ENCODE measurements around the gene SLC2A4RG.

The SLC2A4RG gene

DNA sequence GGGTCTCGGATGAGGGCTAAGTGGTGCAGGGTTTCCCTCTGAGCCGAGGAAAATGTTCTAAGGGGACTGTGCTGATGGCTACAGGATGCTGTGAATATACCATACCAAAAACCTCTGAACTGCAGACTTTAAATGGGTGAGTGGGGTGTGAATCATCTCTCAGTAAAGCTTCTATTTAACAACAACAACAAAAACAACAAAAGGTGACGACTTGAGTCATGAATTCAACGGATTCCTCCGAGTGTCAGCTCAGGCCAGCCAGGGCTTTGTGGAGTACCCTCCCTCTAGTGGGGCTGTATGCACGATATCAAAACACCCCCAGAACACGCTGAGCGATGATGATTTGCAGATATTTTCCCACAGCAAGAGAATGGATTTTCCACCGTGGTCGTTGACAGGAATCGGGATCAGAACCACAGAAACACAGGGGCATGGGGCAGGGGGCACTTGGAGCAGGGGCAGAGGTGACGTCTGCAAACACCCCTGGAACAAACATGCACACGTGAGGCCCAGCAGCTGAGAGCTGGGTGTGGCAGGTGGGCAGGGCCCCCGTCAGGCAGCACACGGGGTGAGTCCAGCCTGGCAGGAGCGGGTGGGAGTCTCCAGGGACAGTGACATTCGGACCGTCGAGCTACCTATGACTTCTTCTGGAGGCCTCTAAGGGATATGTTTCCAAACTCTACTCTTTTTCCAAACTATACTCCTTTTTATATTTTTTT is 38.6 kb downstream of the SLC2A4RG start:
- DNase-seq (ENCODE audit: low spot score), result peak; percentile 51

DNA sequence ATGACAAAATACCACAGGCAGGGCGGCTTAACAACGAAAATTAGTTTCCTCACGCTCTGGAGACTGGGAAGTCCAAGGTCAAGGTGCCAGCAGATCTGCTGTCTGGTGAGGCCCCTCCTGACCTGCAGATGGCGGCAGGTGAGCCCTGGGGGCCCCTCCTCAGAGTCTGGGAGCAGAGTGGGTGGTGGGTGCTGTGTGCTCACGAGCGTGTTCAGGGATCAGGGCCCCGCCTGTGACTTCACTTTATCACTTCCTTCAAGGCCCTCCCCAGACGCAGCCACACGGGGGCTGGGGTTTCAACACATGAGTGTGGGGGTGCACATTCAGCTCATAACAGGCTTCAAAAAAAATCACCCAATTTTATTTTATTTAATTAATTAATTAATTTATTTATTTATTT is 39.3 kb downstream of the SLC2A4RG start:
- no peak for DNase-seq (ENCODE audit: low spot score)

DNA sequence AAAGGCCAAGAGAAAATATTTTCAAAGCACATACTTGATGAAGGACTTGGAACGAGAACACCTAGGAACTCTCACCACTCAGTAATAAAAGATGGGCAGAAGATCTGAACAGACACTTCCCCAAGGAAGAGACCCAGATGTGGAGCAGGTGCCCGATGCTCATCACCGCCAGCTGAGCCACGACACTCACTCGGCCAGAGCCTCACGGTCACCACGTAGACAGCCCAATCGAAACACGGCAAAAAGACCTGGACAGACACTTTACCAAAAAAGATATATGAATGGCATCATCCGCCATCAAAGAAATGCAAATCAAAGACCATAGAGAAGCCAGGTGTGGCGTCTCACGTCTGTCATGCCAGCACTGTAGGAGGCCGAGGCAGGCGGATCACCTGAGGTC is 41.6 kb downstream of the SLC2A4RG start:
- no peak for DNase-seq (ENCODE audit: low spot score)

DNA sequence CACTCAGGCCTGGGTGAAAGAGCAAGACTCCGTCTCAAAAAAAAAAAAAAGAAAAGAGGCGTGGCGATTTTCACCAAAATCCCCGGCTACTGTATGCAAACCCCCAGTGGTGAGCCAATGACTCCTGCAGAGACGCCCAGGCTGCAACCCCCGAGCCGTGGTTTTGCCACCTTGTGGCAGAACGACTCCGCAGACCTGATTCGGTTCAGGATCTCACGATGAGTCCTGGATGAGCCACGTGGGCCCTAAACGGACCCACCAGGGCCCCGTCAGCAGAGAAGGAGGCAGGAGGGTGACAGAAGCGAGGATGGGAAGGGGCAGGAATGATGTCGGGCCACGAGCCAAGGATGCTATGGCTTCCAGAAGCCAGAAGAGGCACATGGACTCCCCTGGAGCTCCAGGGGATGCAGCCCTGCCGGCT is 42.5 kb downstream of the SLC2A4RG start:
- no peak for DNase-seq (ENCODE audit: low spot score)

GRCh38 chr20:63782521-63782971 is 43.0 kb downstream of the SLC2A4RG start:
- DNase-seq (ENCODE audit: low spot score), result no peak

DNA sequence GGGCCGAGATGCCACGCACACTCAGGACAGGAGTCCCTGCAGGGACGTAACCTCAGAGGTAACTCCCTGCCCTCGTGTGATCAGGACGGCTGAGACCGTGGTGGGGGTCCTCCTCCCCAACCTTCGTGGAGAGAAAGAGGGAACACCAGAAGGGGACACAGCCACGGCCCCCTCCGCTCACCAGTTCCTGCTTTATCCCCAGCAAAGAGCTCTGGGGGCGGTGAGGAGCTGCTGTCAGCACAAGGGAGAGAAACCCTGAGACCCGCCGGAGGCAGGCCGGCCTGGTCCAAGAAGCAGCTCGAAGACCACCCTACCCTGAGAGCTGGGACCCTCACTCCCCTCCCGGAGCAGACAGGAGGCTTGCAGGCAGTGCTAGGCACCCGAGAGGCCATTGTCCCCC is 44.4 kb downstream of the SLC2A4RG start:
- DNase-seq (ENCODE audit: low spot score), result no peak

- DNase-seq (ENCODE audit: low spot score), result no peak
Observed at GRCh38 chr20:63785691-63786131, 46.1 kb downstream of the SLC2A4RG start.

DNA sequence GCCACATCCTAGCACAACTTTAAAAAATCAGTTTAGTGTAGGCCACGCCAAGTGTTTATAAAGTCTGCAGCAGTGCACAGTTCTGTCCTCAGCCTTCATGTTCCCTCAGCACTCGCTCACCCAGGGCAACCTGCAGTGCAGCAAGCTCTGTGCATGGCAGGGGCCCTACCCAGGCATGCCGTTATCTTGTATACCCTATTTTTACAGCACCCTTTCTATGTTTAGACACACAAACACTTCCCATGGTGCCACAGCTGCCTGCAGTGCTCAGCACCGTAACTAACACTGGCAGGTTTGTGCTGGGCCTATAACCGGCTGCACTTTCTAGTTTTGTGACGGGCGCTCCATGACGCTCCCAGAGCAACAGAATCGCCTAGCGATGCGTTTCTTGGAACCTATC is 47.7 kb downstream of the SLC2A4RG start:
- no peak for DNase-seq (ENCODE audit: low spot score)

DNA sequence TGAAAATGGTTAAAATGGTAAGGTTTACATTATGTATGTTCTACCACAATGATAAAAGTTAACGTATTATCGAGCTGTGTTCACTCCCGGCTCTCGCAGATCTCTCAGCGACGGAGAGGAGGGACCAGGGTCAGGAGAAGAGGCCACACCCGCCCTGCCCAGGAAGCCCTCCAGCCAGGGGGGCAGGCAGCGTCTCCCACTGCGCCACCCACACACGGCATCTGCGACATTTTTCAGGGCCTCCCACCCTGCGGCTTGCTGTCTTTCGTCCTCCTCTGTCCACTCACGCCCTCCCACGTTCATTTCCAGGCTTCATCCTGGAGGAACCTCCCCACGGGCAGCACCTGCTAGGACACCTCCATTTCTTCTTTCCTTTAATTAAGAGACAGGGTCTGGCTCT is 48.2 kb downstream of the SLC2A4RG start:
- no peak for DNase-seq (ENCODE audit: low spot score)

GRCh38 chr20:63789836-63790571 is 50.4 kb downstream of the SLC2A4RG start:
- no peak for DNase-seq (ENCODE audit: low spot score)

DNA sequence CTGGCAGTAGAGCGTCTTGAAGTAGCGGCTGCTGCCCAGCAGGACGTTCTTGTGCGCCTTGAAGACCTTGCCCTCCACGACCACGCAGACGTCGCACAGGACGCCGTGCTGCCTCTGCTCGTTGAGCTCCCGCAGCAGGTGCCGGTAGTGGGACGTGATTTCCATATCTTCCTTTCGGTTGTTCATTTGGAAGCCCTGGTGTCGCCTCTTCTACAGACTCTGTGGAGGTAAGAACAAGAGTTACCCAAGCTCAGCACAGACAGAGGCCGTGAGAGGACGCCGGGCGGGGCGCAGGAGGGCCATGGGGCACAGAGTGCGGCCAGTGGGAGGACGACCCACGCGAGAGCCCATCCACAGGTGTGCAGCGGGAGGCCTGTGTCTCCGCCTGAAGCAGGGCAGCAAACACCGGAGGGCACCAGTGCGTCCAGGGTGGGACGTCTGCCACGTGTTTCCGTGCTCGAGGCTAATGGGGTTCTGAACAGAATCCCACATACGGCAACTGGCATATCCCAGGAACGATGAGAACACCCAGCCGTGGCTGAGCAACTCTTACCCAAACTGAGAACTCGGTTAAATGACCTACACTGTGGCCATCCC is 51.1 kb downstream of the SLC2A4RG start:
- no peak for DNase-seq (ENCODE audit: low spot score)

DNA sequence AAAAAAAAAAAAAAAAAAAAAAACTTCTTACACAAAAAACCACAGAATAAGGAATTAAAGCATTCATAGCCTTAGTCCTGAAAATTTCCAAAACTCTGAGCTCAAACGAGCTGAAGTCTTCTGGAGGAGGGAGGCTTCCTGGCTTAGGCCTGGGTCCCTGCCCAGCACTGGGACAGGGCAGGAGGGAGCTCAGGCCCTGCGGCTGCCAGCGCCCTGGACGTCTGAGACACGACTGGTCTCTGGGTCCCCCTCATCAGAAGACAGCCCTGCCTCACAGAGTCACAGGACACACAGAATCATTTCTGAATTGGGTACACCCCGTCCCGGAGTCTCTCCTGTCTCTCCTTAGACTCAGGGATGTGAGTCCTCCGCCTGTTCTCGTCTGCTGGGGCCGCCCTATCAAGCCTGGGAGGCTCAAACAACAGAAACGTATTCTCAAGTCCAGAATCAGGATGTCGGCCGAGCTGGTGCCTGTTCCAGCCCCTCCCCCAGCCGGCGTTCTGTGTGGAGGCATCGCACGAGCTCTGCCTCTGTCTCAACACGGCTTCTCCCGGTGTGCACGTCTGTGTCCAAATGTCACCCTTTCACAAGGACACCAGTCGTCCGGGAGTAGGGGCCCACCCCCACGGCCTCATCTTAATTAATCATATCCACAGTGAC is 52.1 kb downstream of the SLC2A4RG start:
- no peak for DNase-seq (ENCODE audit: low spot score)

DNA sequence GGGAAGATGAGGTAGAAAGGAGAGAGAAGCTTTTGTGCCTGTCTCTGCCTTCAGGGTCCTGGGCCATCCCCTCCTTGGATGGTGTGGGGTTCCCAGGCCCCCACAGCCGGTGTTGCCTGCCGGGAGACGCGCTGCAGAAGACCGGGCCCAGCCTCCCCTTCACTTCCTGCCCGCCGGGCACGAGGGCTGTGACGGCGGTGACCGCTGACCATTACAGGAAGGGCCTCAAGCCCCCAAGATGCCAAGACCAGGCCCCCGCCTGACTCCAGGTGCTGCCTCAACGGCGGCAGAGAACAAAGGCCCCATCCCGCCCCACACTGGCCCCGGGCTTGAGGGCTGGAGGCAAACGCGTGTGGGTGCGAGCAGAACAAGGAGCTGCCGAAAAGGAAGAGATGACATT is 53.3 kb downstream of the SLC2A4RG start:
- DNase-seq (ENCODE audit: low spot score), result no peak
